ENCODE measurements around the gene CARNS1.

CARNS1 gene

DNA sequence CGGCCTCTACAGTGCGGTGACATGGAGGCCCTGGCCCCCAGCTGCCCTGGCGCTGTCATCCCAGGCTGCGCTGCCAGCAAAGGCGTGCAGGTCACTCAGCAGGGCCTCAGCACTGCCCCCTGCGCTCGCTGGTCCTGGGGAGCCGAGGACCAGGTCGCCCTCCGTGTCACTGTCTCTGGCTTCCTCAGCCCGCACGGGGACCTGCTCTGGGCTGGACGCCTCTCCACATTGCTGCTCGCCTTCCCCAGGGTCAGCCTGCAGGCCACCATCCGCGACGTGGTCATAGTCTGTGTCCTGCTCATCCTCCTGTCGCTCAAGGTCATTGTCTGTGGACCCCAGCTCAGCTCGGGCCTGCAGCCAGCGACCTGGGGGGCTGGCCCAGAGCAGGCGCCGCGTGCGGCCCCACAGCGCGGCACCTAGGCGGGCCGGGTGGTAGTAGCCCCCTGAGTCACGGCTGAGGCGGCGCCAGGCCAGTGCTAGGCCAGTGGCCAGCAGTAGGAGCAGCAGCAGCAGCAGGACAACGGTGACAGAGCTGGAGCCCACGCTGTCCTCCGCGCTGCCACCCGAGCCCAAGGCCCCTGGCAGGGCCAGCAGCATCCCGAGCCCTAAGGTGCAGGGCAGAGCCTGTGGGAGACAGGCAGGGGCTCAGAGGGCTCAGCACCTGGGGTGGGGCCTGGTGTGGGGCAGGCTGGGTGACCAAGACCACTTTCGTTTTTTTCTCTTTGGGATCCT, 20.4 kb downstream of the CARNS1 start:
- TF ChIP-seq, protein P1, sequence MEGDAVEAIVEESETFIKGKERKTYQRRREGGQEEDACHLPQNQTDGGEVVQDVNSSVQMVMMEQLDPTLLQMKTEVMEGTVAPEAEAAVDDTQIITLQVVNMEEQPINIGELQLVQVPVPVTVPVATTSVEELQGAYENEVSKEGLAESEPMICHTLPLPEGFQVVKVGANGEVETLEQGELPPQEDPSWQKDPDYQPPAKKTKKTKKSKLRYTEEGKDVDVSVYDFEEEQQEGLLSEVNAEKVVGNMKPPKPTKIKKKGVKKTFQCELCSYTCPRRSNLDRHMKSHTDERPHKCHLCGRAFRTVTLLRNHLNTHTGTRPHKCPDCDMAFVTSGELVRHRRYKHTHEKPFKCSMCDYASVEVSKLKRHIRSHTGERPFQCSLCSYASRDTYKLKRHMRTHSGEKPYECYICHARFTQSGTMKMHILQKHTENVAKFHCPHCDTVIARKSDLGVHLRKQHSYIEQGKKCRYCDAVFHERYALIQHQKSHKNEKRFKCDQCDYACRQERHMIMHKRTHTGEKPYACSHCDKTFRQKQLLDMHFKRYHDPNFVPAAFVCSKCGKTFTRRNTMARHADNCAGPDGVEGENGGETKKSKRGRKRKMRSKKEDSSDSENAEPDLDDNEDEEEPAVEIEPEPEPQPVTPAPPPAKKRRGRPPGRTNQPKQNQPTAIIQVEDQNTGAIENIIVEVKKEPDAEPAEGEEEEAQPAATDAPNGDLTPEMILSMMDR (IDR thresholded peaks at IDR 0.05; ENCODE audit: insufficient read depth, low read depth, low read length, missing control alignments) = no peak
- H3K4me3 ChIP-seq (ENCODE audit: low read depth, low read length) = peak overlapping the region; percentile 88
- peak; percentile 21 for DNase-seq (ENCODE audit: low read depth)

DNA sequence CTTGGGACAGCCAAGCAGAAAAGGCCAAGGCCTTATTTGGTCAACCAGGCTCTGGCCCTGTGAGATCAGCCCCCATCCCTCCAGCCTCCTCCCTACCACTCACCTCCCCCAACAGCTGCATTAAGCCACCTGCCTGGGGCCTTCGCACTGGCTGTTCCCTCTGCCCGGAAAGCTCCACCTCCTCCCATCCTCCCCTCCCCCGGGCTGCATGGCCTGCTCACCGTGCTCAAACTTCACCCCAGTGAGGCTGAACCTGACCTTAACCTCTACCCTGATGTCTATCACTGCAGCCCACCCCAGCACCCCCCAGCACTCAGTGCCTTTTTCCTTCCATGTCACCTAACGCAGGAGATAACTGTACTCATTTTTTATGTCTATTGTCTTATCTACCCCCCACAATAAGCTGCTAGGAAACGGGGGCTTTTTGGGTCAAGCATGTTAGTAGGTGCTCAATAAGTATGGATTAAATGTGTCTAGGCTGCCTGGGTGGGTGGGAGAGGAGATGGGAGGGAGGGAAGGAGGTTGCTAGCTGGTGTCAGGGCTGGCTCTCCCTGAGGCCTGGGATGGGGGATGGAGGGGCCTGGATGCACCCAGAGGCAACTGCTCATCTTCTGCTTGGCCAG, 21.1 kb downstream of the CARNS1 start:
- TF ChIP-seq, protein P1 (IDR thresholded peaks at IDR 0.05; ENCODE audit: insufficient read depth, low read depth, low read length, missing control alignments) = no peak
- peak overlapping the region; percentile 88 for H3K4me3 ChIP-seq (ENCODE audit: low read depth, low read length)
- peak; percentile 93 for DNase-seq (ENCODE audit: low read depth)

DNA sequence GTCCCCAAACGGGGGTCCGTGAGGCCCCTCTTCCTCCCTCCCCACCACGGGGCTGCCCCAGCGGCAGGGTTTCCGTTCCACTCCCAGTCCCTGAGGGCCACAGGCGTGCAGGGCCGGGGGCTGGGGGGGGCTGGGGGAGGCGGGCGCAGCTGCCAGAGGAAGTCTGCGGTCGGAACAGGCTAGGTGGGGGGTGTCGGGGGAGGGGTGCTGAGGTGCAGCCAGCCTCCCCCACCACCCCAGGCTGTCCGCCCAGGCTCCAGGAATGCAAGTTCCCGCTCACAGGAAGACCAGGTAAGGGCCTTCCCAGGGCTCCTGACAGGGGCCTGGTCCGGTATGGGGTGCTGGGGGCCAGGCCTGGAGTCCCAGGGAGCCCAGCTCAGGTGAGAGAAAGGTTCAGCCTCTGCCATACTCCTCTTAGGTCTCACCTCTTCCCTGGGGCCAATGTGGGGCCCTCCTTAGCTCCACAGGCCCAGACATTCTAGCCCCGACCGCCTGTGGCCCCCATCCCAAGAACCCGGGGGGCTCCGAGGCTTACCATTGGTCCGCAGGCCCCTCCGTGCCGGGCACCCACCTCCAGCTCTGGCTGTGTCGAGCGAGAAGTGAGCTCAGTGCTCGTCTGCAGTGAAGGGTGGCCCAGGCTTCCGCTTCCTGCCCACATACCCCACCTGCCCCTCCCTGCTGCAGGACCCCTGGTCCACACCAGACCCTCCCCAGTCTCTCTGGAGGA, 21.8 kb downstream of the CARNS1 start, which contains the start of gene PTPRCAP:
Gene PTPRCAP, minus strand, starts transcription at position 601 of the 727 bp plus-strand sequence. Its CDS starts 63 bp downstream, at position 538.
- peak; percentile 86 for DNase-seq (ENCODE audit: low read depth)
- H3K4me3 ChIP-seq (ENCODE audit: low read depth, low read length) = peak within 1 kb of the TSS; percentile 88
- TF ChIP-seq, protein P1 (IDR thresholded peaks at IDR 0.05; ENCODE audit: insufficient read depth, low read depth, low read length, missing control alignments) = no peak

DNA sequence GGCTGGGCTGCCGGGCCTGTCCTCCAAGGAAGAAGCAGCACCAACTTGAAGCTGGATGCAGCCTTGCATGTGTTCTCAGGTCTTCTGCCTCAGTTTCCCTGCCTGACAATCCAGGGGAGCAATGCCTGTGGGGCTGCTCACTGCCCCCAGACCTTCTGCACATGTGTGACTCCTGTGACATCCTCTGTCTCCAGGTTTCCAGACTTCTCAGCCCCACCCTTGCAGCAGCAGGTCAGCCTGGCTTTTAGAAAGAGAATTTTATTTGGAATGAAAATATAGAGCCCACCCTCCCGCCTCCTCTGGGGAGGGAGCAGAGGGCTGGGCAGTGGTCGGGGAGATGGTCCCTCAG, 22.3 kb downstream of the CARNS1 start:
- peak overlapping the region; percentile 88 for H3K4me3 ChIP-seq (ENCODE audit: low read depth, low read length)
- no peak for DNase-seq (ENCODE audit: low read depth)
- TF ChIP-seq, protein P1 (IDR thresholded peaks at IDR 0.05; ENCODE audit: insufficient read depth, low read depth, low read length, missing control alignments) = no peak

DNA sequence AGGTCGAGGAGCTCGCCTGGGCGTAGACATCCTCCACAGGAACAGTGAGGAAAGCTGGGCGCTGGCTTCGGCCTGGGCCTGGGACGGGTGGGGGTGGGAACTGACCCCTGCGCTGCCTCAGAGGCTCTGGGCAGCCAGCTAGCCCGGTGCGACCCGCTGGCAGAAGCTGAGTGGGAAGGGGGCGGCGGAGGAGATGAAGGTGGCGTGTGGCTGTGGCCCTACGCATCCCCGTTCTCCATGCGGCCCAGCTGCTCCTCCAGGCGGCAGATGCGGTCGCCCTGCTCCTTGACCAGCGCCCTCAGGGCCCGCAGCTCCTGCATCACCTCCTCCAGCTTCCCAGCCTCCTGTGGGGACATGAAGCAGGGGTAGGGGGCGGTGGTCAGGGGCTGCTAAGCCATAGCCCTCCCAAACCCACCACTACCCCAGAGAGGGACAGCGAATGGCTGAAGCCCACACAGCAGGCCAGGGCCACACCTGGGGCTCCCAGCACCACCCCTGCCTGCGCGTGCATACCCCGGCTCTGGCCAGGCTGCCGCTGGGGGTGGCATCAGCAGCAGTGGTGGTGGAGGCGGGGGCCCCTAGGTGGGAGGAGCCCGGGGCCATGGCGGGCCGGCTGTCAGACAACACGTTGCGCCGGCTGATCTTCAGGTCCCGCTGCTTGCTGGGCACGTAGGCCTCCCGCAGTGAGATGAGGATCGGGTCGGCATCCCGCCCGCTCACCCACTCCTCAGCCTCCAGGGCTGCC, 22.9 kb downstream of the CARNS1 start:
- TF ChIP-seq, protein P1 (IDR thresholded peaks at IDR 0.05; ENCODE audit: insufficient read depth, low read depth, low read length, missing control alignments) = no peak
- peak overlapping the region; percentile 88 for H3K4me3 ChIP-seq (ENCODE audit: low read depth, low read length)
- peak; percentile 85 for DNase-seq (ENCODE audit: low read depth)
